ENCODE data around the gene SH3RF1. TPM values are rescaled to one million over a fixed set of nuclear protein-coding genes. Genes with fewer than 3 reads are reported as not detected.

The SH3RF1 gene
- total RNA-seq, 6 experiments from 2014 or later, result 54.5 to 67.1 (median 57.1) TPM

DNA sequence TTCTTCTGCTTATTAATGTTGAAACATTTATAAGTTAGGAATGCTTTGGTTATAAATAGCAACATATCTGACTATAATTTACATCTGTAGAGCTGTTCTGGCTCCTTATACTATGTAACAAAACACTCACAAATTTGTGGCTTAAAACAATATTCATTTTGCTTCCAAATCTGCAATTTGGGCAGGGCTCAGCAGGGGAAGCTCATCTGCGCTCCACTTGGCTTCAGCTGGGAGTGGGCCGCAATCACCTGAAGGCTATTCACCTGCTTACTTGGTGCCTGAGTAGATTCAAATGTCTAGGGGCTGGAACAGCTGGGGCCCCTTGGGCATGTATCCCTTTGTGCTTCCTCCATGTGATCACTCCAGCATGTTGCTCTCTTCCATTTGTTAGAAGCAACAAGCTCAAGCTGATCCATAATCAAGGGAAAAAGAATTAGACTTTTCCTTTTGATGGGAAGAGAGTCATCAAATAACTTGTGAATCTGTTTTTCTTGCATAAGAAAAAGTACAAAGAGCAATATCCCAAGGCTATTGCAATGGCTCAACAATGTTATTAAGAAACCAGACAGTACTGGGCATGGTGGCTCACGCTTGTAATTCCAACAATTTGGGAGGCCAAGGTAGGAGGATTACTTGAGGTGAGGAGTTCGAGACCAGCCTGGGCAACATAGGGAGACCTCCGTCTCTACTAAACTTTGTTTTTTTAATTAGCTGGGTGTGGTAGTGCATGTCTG is 225.9 kb downstream of the SH3RF1 start:
- Mint-ChIP-seq H3K36me3 (ENCODE audit: low read depth) (no peaks in the 10 kb centered on the region), H3K4me3 (no peak overlapping the region), H3K4me1 (ENCODE audit: low read depth) (no peaks in the 10 kb centered on the region; the same call in 1 of the 2 replicates), H3K27ac (no peak overlapping the region), H3K9me3 (no peaks in the 10 kb centered on the region), H3K27me3 (ENCODE audit: insufficient read depth) (peaks cover 2% of the 10 kb centered on the region; the same call in 1 of the 2 replicates)
- TF ChIP-seq, protein P1, sequence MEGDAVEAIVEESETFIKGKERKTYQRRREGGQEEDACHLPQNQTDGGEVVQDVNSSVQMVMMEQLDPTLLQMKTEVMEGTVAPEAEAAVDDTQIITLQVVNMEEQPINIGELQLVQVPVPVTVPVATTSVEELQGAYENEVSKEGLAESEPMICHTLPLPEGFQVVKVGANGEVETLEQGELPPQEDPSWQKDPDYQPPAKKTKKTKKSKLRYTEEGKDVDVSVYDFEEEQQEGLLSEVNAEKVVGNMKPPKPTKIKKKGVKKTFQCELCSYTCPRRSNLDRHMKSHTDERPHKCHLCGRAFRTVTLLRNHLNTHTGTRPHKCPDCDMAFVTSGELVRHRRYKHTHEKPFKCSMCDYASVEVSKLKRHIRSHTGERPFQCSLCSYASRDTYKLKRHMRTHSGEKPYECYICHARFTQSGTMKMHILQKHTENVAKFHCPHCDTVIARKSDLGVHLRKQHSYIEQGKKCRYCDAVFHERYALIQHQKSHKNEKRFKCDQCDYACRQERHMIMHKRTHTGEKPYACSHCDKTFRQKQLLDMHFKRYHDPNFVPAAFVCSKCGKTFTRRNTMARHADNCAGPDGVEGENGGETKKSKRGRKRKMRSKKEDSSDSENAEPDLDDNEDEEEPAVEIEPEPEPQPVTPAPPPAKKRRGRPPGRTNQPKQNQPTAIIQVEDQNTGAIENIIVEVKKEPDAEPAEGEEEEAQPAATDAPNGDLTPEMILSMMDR (IDR thresholded peaks at IDR 0.05), result no peak
- no peak for DNase-seq

All from HFFc6 (cell line).